KMS-11 (cell line): ENCODE results near the gene GPR35.

Experiments used
- H2AFZ ChIP-seq: fragments of 200-600 bp; sonication (generic); 2 replicates; pipeline ENCODE4 v1.6.1; 2016; ENCODE audit warnings: antibody characterized with exemption, mixed run types, low read depth
- H3K27ac ChIP-seq: fragments of 200-600 bp; sonication (generic); 2 replicates; pipeline ENCODE4 v1.6.1; 2016; ENCODE audit warnings: mild to moderate bottlenecking, mixed run types
- H3K27me3 ChIP-seq: fragments of 200-600 bp; sonication (generic); 2 replicates; pipeline ENCODE4 v1.6.1; 2017; ENCODE audit warnings: mild to moderate bottlenecking, low read depth, mixed run types, moderate library complexity; ENCODE audit not compliant: insufficient read depth
- H3K36me3 ChIP-seq: fragments of 200-600 bp; sonication (generic); 2 replicates; pipeline ENCODE4 v1.6.1; 2017; ENCODE audit warnings: mild to moderate bottlenecking, mixed run types; ENCODE audit not compliant: insufficient read depth
- H3K4me1 ChIP-seq: fragments of 200-600 bp; sonication (generic); 2 replicates; pipeline ENCODE4 v1.6.1; 2016; ENCODE audit warnings: mild to moderate bottlenecking, low read depth, mixed run types; ENCODE audit not compliant: poor library complexity, severe bottlenecking
- H3K4me2 ChIP-seq: fragments of 200-600 bp; sonication (generic); 2 replicates; pipeline ENCODE4 v1.7.0; 2016; ENCODE audit warnings: mild to moderate bottlenecking, mixed run types
- H3K4me3 ChIP-seq: fragments of 200-600 bp; sonication (generic); IDR thresholded peaks from 2 replicates; pipeline ENCODE4 v1.6.1; 2017; ENCODE audit warnings: low read depth, low read length, mixed read lengths; ENCODE audit not compliant: insufficient read depth
- H3K79me2 ChIP-seq: fragments of 200-600 bp; sonication (generic); 2 replicates; pipeline ENCODE4 v1.6.1; 2016; ENCODE audit warnings: low read depth, mixed run types; ENCODE audit not compliant: insufficient read depth
- H3K9ac ChIP-seq: fragments of 200-600 bp; sonication (generic); 2 replicates; pipeline ENCODE4 v1.6.1; 2016; ENCODE audit warnings: mild to moderate bottlenecking, mixed run types
- H4K20me1 ChIP-seq: fragments of 200-600 bp; sonication (generic); 2 replicates; pipeline ENCODE4 v1.6.1; 2016; ENCODE audit warnings: mild to moderate bottlenecking, mixed run types; ENCODE audit not compliant: insufficient read depth
- TF ChIP-seq, protein P1 (sequence below): fragments of 200-600 bp; sonication (generic); conservative IDR thresholded peaks from 2 replicates; pipeline ENCODE4 v1.6.1; 2017; ENCODE audit warnings: low read depth, mild to moderate bottlenecking, antibody characterized with exemption, low read length, moderate library complexity, mixed read lengths

GPR35 gene

DNA sequence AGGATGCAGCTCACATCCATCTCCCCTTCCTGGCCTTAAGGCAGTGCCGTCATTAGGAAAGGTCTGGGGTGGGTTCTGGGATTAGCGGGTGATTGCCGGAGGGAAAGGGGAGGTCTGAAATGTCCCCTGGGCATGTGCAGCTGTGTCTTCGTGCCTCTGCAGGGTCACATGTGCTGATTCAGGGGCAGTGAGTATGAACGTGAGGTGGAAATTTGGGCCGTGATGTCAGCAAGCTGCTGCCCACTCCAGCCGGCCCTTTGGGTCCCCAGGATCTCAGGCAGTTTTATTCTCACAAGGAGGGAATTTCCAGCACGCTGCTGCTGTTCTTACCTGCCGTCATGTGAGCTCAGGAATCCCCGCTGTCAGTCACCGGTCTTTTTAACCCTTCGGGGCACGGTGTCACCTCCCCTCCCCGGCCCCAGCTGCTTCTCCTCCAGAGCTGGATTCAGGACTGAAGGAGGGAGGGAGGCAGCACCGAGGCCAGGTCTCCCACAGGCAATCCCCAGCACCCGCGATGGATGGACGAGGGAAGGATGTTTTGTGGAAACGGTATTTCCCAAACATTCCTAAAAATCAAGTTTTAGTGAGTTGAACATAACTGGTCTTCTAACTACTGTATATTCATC lies 23.5 kb downstream of the GPR35 start:
- Histone ChIP-seq H3K36me3 (no peaks in the 10 kb centered on the region), H3K27ac (no peak overlapping the region), H2AFZ (no peak overlapping the region), H3K27me3 (peaks cover 43% of the 10 kb centered on the region), H3K4me3 (no peak overlapping the region), H4K20me1 (no peaks in the 10 kb centered on the region), H3K4me2 (no peak overlapping the region), H3K4me1 (no peaks in the 10 kb centered on the region), H3K9ac (no peak overlapping the region), H3K79me2 (no peaks in the 10 kb centered on the region)
- TF ChIP-seq, protein P1, sequence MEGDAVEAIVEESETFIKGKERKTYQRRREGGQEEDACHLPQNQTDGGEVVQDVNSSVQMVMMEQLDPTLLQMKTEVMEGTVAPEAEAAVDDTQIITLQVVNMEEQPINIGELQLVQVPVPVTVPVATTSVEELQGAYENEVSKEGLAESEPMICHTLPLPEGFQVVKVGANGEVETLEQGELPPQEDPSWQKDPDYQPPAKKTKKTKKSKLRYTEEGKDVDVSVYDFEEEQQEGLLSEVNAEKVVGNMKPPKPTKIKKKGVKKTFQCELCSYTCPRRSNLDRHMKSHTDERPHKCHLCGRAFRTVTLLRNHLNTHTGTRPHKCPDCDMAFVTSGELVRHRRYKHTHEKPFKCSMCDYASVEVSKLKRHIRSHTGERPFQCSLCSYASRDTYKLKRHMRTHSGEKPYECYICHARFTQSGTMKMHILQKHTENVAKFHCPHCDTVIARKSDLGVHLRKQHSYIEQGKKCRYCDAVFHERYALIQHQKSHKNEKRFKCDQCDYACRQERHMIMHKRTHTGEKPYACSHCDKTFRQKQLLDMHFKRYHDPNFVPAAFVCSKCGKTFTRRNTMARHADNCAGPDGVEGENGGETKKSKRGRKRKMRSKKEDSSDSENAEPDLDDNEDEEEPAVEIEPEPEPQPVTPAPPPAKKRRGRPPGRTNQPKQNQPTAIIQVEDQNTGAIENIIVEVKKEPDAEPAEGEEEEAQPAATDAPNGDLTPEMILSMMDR, result no peak

DNA sequence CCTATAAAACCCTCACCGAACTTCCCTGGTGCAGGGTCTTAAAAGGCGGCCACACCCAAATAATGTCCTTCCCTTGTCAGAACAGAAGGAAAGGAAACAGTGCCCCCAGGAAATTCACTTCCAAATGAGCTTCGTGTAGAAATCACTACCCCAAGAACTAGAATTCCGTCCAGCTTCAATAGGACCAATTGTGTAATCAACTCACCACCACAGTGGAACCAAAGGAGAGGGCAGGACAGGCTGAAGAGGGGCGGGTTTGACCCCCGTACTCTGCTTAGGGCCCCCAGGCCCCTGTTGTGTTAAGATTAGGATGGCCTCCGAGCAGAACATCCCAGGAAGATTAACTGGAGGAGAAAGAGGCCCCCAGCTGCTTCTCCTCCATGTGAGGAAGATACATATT lies 24.1 kb downstream of the GPR35 start:
- Histone ChIP-seq H3K9ac (no peak overlapping the region), H3K4me1 (no peaks in the 10 kb centered on the region), H2AFZ (no peak overlapping the region), H4K20me1 (no peaks in the 10 kb centered on the region), H3K27me3 (peaks cover 39% of the 10 kb centered on the region), H3K4me2 (no peak overlapping the region), H3K36me3 (no peaks in the 10 kb centered on the region), H3K79me2 (no peaks in the 10 kb centered on the region), H3K4me3 (no peak overlapping the region), H3K27ac (no peak overlapping the region)
- TF ChIP-seq, protein P1, result no peak

DNA sequence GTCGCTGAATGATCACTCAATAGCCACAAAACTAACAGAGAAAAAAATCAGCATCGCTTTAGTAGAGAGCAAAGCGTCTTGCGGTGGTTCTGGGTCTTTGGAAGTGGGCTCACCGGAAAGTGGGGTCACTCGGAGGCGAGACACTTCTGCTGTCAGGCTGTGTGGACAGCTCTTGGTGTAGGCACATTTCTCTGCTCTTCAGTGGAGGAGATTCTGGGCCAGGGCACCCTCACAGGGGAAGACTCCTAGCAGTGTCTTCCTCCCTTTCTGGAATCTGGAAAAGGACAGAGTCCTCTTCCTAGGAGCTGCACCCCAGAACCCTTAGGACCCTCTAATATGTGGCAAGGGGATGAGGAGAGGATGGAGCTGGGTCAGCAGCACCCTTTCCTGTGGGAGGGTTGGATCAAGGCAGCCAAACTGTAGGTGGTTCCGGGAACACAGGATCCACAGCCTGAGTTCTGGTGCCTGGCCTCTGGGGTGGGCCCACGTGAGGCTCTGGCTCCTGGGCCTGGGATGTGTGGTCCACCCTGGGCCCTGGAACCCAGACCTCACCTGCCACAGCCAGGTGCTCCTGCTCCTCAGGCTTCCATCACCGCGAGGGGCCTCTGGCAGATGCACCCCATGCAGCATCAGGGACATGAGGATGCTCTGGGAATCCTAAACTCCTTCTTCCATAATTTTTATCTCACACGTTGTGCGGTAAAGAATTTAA lies 25.1 kb downstream of the GPR35 start:
- H3K4me1 ChIP-seq, result no peaks in the 10 kb centered on the region
- H4K20me1 ChIP-seq, result no peaks in the 10 kb centered on the region
- no peak overlapping the region for H3K4me3 ChIP-seq
- H3K27me3 ChIP-seq, result peaks cover 42% of the 10 kb centered on the region
- no peak overlapping the region for H3K4me2 ChIP-seq
- H3K9ac ChIP-seq, result no peak overlapping the region
- H3K27ac ChIP-seq, result no peak overlapping the region
- no peaks in the 10 kb centered on the region for H3K36me3 ChIP-seq
- no peaks in the 10 kb centered on the region for H3K79me2 ChIP-seq
- TF ChIP-seq, protein P1, result no peak
- H2AFZ ChIP-seq, result no peak overlapping the region

DNA sequence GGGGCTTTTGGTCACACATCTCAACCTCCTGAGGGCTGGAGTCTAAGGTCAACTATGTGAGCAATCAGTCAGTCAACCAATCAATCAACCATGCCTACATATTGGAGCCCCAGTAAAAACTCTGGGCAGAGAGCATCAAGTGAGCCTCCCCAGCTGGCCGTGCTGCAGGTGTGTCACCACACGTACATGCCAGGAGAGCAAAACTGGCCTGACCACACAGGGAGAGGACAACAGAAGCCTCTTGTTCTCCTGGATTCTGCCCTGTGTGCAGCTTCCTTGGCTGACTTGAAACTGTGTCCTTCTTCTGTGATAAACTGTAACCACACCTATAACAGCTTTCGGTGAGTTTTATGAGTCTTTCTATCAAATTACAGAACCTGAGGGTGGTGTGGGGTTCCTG lies 25.9 kb downstream of the GPR35 start:
- Histone ChIP-seq H3K36me3 (no peaks in the 10 kb centered on the region), H3K27ac (no peak overlapping the region), H4K20me1 (no peaks in the 10 kb centered on the region), H3K9ac (no peak overlapping the region), H3K4me3 (no peak overlapping the region), H3K79me2 (no peaks in the 10 kb centered on the region), H3K27me3 (peaks cover 47% of the 10 kb centered on the region), H2AFZ (no peak overlapping the region), H3K4me2 (no peak overlapping the region), H3K4me1 (no peaks in the 10 kb centered on the region)
- TF ChIP-seq, protein P1, result no peak
